CD4-positive, alpha-beta T cell (primary cell): ENCODE results near the gene LITAF. TPM values are rescaled to one million over a fixed set of nuclear protein-coding genes. Genes with fewer than 3 reads are reported as not detected.

Source experiments
- ATAC-seq: fragments of 200-7000 bp; cut with Tn5 transposase; one replicate; pipeline ENCODE4 v1.10.0; 2022; ENCODE audit warnings: mild to moderate bottlenecking; ENCODE audit not compliant: poor library complexity
- CTCF ChIA-PET: fragments of 350-600 bp; sonication (Branson Sonifier 250); formaldehyde crosslinking; loops from one replicate; lab custom pipeline; 2021; ENCODE audit warnings: antibody characterized with exemption, inconsistent platforms; lab: Charles Lee
- POLR2A ChIA-PET: fragments of 350-600 bp; sonication (Branson Sonifier 250); formaldehyde crosslinking; loops from one replicate; lab custom pipeline; 2021; ENCODE audit warnings: antibody characterized with exemption, inconsistent platforms; lab: Charles Lee
- DNase-seq, 14 experiments: peaks; one replicate each; pipeline ENCODE4 v3.0.0-alpha.2; 2013 to 2020; ENCODE audit warnings: mixed read lengths in 2 of 14
- H3K27ac ChIP-seq, 2 donors: one replicate each; pipeline versions ENCODE4 v1.5.1 to v1.7.0; 2013; ENCODE audit warnings: low read length in 2 of 2, low read depth in 1 of 2, mild to moderate bottlenecking in 1 of 2
- H3K27me3 ChIP-seq, 2 experiments: 1 replicate in 1 of 2; 2 replicates in 1 of 2; pipeline versions ENCODE4 v1.6.1 to v1.7.0; 2013; ENCODE audit warnings: low read length in 2 of 2, control low read depth in 1 of 2, mild to moderate bottlenecking in 1 of 2, moderate library complexity in 1 of 2; ENCODE audit not compliant: insufficient read depth in 2 of 2, control insufficient read depth in 1 of 2
- H3K36me3 ChIP-seq: one replicate; pipeline ENCODE4 v1.6.1; 2013; ENCODE audit warnings: low read length, control low read depth; ENCODE audit not compliant: insufficient read depth
- H3K4me1 ChIP-seq: one replicate; pipeline ENCODE4 v1.6.1; 2013; ENCODE audit warnings: low read length, control low read depth; ENCODE audit not compliant: insufficient read depth
- H3K4me3 ChIP-seq: one replicate; pipeline ENCODE4 v1.5.1; 2013; ENCODE audit warnings: mild to moderate bottlenecking, low read length, moderate library complexity
- H3K9me3 ChIP-seq, 2 experiments: 1 replicate in 1 of 2; 2 replicates in 1 of 2; pipeline versions ENCODE4 v1.6.1 to v1.7.0; 2013; ENCODE audit warnings: low read length in 2 of 2, mild to moderate bottlenecking in 2 of 2, control low read depth in 1 of 2, moderate library complexity in 1 of 2; ENCODE audit not compliant: control insufficient read depth in 1 of 2, insufficient read depth in 1 of 2
- H3K27ac Mint-ChIP-seq: one replicate; pipeline ENCODE4 v1.8.0; 2020; ENCODE audit warnings: mixed read lengths
- H3K27me3 Mint-ChIP-seq: one replicate; pipeline ENCODE4 v1.8.0; 2021; ENCODE audit warnings: mixed read lengths
- H3K36me3 Mint-ChIP-seq: one replicate; pipeline ENCODE4 v1.8.0; 2021; ENCODE audit warnings: low read depth, mixed read lengths
- H3K4me1 Mint-ChIP-seq: one replicate; pipeline ENCODE4 v1.8.0; 2021; ENCODE audit warnings: low read depth, mixed read lengths
- H3K4me3 Mint-ChIP-seq: one replicate; pipeline ENCODE4 v1.8.0; 2020; ENCODE audit warnings: mild to moderate bottlenecking, mixed read lengths
- H3K9me3 Mint-ChIP-seq: one replicate; pipeline ENCODE4 v1.8.0; 2020; ENCODE audit warnings: mixed read lengths
- CTCF ChIP-seq: fragments of 200-600 bp; IDR thresholded peaks from one replicate; pipeline ENCODE4 v1.8.0; 2022; ENCODE audit warnings: antibody characterized with exemption, mild to moderate bottlenecking
- intact Hi-C, 2 experiments: fragments of 100-400 bp; cut with DNase I in 1 of 2; cut with micrococcal nuclease in 1 of 2; formaldehyde crosslinking; loops; one replicate each; pipeline versions ENCODE4 v1.15.1 to v1.9.0; 2023 to 2025; cut with DNase I, micrococcal nuclease
- total RNA-seq, 174 experiments: library from RNA in 2 of 174; stranded (reverse) in 2 of 174; gene quantifications; one replicate each; pipeline ENCODE4 v1.2.3 and lab custom pipeline; 2021 to 2026

The LITAF gene
- total RNA-seq, 2 experiments from 2014 or later: 226 to 257 TPM

- H3K27ac ChIP-seq: peak overlapping the region; percentile 11 to 64
- peaks cover 73% of the 10 kb centered on the region for H3K36me3 Mint-ChIP-seq
- H3K27me3 ChIP-seq: no peaks in the 10 kb centered on the region
- ChIA-PET POLR2A (interaction anchor here (0.6 to 1.6 kb wide), 2 partner anchors 9 to 11 kb away, joined by 4 read pairs; no protein-coding TSS in a partner anchor), CTCF (no interaction called here)
- no peak for ATAC-seq
- no peak overlapping the region for H3K4me3 ChIP-seq
- peak overlapping the region; percentile 94 for H3K27ac Mint-ChIP-seq
- H3K4me1 Mint-ChIP-seq: peaks cover 67% of the 10 kb centered on the region
- no peak overlapping the region for H3K4me3 Mint-ChIP-seq
- H3K4me1 ChIP-seq: peaks cover 76% of the 10 kb centered on the region
- intact Hi-C loops: no loop called here
- H3K9me3 Mint-ChIP-seq: no peaks in the 10 kb centered on the region
- H3K27me3 Mint-ChIP-seq: no peaks in the 10 kb centered on the region
- peaks cover 36% of the 10 kb centered on the region for H3K36me3 ChIP-seq
- TF ChIP-seq CTCF: no peak
- no peaks in the 10 kb centered on the region for H3K9me3 ChIP-seq
- DNase-seq: no peak
These were observed 15.2 kb downstream of the LITAF start for GRCh38 chr16:11571549-11571948.

- POLR2A ChIA-PET: interaction anchor here (0.6 kb wide), 1 partner anchor 8 kb away, joined by 4 read pairs; no protein-coding TSS in a partner anchor
These were observed 15.9 kb downstream of the LITAF start for GRCh38 chr16:11570806-11571205.

GRCh38 chr16:11570258-11570657 is 16.5 kb downstream of the LITAF start:
- Histone ChIP-seq H3K27me3 (no peaks in the 10 kb centered on the region), H3K4me3 (no peak overlapping the region), H3K27ac (no peak overlapping the region), H3K9me3 (no peaks in the 10 kb centered on the region), H3K36me3 (peaks cover 39% of the 10 kb centered on the region), H3K4me1 (peaks cover 74% of the 10 kb centered on the region)
- Mint-ChIP-seq H3K4me1 (peaks cover 73% of the 10 kb centered on the region), H3K4me3 (peak overlapping the region; percentile 6), H3K27ac (peak overlapping the region; percentile 94), H3K27me3 (no peaks in the 10 kb centered on the region), H3K9me3 (no peaks in the 10 kb centered on the region), H3K36me3 (peaks cover 78% of the 10 kb centered on the region)
- DNase-seq (no peak), ATAC-seq (no peak)
- intact Hi-C loops: no loop called here
- POLR2A ChIA-PET: interaction anchor here (1.1 kb wide), 1 partner anchor 49 kb away, joined by 3 read pairs; no protein-coding TSS in a partner anchor
- TF ChIP-seq CTCF: no peak
- CTCF ChIA-PET: interaction anchor here (1.1 kb wide), 1 partner anchor 38 kb away, joined by 4 read pairs; no protein-coding TSS in a partner anchor

More at GRCh38 chr16:11570806-11571205, 15.9 kb downstream of the LITAF start:
- no peak for TF ChIP-seq CTCF
- no peak for DNase-seq
- Histone ChIP-seq H3K36me3 (peaks cover 38% of the 10 kb centered on the region), H3K4me3 (no peak overlapping the region), H3K27me3 (no peaks in the 10 kb centered on the region), H3K4me1 (peaks cover 74% of the 10 kb centered on the region), H3K9me3 (no peaks in the 10 kb centered on the region), H3K27ac (no peak overlapping the region)
- no peak for ATAC-seq
- intact Hi-C loops: no loop called here
- Mint-ChIP-seq H3K4me3 (peak overlapping the region; percentile 6), H3K4me1 (peaks cover 73% of the 10 kb centered on the region), H3K36me3 (peaks cover 79% of the 10 kb centered on the region), H3K9me3 (no peaks in the 10 kb centered on the region), H3K27me3 (no peaks in the 10 kb centered on the region), H3K27ac (peak overlapping the region; percentile 94)
- CTCF ChIA-PET: interaction anchor here (1.1 kb wide), 1 partner anchor 38 kb away, joined by 4 read pairs; no protein-coding TSS in a partner anchor
